ENCODE results near the gene CEP192.
"Not testable (repeated sequence)": the region's sequence is repeated elsewhere in the genome, so short reads cannot be mapped to it uniquely, and the experiment has no call there.

The CEP192 gene

DNA sequence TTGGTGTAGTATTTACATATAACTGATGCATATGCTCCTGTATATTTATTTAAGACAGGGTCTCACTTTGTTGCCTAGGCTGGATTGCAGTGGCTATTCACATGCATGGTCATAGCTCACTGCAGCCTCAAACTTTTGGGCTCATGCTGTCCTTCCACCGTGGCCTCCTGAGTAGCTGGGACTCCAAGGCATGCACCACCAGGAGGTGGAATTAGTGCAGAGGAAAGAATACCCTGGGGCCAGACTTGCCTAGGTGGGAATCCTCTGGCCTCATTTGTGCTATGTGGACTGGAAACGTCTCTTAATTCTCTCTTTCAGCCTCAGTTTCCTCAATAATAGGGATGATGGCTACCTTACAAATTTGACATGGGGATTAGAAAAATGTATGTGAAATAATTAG lies 2.3 kb downstream of the CEP192 start:
- DNase-seq (ENCODE audit: low read depth in 2 of 2) = no peak

DNA sequence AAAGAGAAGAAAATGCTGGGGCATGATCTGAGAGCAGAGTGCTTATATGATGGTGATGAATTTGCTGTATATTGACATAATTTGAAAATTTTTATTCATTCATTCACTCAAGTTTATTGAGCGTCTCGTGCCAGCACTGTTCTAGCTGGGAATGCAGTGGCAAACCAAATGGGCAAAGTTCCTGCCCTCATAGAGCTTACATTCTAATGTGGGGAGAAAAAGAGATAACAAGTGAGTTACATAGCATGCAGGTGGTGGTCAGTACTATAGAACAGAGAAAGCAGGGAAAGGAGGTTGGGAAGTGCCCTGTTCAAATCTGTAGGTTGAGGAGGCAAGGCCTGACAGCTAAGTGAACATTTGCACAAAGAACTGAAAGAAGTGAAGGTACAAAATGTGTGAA lies 4.3 kb downstream of the CEP192 start:
- DNase-seq (ENCODE audit: low read depth in 2 of 2) = no peak

DNA sequence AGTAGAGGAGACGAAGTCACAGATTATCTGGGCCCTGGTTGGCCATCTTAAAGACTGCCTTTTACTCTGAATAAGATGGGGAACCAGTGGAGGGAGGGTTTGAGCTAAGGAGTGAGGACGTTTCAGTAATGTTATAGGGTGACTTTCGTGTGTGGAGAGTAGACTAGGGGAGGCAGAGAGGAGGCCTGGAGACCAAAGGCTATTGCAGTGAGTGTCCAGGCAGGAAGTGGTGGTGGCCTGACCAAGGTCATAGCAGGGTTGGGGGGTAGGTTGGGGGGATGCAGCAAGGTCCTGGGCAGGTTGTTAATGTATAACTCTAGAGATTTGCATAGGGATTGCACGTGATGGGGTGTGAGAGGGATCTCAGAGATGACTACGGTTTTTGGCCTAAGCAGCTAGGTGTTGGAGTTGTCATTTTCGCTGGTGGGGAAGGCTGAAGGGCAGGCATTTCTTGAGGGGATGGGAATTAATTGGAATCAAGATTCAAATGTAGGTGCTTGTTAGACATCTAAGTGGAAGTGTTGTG lies 4.9 kb downstream of the CEP192 start:
- no peak for DNase-seq (ENCODE audit: low read depth in 2 of 2)

DNA sequence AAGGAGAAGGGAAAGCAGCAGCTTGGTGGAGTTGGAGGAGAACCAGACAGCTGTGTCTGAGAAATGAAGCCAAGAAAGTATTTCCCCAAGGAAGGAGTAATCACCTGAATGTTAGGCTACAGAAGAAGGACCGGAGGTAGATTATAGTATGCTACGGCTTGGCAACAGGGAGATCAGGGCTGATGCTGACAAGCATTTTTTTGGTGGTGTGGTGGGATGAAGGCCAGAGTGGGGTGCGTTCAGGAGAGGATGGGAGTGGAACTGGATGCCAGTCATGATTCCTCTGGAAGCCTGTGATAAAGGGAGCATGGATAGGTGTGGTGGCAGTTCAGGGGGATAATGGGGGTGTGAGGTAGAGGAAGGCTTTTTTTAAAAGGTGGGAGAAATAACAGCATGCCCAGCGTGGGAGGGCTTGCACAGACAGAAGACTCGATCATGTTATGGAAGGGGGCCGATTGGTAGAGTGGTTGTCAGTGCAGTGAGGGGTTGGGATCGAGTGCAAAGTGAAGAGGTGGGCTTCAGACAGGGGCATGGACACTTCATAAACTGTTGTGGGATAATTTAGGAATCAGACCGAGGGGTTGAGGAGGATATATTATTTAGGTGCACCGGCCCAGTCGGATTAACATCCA lies 5.6 kb downstream of the CEP192 start:
- DNase-seq (ENCODE audit: low read depth in 2 of 2) = no peak

DNA sequence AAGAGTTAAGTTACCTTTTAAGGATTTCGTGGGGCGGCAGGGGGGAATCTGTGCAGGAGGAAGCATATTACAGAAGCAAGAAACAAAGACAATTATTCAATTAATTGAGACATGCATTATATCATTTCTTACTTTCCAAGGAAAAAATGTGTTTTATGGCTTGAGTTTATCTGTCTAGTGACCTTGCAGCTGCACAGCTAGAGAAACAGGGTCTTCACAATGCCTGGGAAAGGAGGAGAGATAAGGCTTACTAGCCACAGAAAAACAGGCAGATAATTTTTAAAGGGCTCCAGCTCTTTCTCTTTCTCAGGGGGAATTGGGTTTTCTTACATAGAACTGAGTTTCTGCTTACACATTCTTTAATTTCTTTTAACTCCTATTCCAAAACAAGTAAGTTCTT lies 6.2 kb downstream of the CEP192 start:
- DNase-seq (ENCODE audit: low read depth in 2 of 2) = not testable (repeated sequence)

DNA sequence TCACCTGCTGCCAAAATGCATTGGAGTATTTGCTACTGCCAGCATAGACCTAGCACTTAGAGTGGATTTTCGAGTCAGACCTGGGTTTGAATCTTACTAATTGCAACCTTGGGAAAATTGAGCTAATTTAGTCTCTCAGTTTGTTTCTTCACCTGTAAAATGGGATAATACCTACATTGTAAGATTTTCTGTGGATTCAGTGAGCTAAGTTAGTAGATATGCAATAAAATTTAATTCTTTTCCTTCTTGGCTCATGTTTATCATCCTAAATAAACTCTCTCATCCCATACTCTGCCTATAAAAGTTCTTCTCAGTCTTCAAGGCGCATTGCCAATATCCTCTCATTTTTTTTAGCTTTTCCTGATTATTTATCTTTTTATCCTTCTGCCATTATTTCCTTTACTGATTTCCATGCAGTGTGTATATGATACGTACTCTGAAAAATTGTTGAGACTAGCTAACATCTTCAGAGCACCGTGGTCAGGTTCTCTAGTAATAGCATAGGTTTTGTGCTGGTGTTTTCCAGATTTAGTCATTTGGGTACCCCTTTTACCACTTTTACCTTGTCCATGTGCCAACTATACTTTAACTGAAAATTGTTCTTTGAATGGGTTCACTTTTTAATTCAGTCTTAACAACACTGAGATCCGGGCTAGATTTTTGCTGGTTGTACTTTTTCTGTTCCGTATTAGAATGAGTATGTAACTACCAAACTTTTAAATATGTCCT lies 7.3 kb downstream of the CEP192 start:
- DNase-seq (ENCODE audit: low read depth in 2 of 2) = no peak

DNA sequence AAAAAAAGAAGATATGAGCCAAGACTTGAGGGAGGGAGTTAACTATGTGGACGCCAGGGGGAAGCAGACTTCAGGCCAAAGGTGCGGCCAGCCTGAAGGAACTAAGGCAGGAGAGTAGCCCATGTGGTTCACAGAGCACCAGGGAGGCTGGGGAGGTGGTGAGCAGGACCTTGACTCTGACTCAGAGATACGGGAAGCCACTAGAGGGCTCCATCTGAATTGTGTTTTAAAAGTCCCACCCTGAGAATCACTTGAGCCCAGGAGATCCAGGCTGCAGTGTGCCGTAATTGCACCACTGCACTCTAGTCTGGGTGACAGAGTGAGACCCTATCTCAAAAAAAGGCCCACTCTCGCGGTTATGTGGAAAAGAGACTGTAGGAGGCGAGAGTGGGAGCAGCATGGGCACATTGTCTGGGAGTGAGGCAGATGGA lies 12.3 kb downstream of the CEP192 start:
- DNase-seq (ENCODE audit: low read depth in 2 of 2) = peak in 1 of 2 experiments; percentile 3

DNA sequence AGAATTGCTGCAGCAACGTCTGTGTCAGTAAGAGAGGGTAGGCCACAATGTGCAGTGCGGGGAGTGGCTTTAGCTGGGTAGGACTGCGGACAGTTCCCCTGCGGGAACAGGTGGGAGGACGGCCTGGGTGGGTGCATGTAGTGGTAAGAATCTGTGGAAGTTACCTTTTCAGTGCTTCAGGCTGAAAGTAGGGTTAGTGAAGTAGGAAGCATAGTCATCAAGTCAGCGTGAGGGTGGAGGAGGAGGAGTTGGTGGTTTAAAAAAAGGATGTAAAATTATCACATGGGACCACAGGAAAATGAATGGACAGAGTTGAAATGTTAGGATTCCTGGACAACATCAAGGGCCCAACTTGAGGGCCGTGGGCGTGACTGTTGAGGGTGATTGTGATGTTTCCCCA lies 13.2 kb downstream of the CEP192 start:
- DNase-seq (ENCODE audit: low read depth in 2 of 2) = no peak

DNA sequence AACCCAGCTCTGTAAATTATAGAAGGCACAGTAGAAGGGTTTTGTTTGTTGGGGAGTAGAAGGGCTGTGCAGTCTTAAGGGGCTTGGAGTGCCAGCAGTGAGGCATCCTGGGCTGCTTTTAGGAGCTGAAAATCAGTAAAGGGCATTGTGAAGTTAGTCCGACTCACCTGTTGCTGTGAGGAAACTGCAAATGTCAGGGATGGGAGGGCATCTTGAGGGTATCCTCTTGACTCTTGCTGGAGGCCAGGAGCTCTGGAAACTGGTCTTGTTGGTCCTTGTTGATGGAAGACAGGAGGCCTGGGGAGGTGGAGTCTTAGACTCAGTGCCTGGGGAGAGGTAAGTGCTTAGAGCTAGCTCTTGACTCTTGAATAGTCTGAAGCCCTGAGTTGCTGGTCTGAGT lies 14.1 kb downstream of the CEP192 start:
- DNase-seq (ENCODE audit: low read depth in 2 of 2) = no peak

DNA sequence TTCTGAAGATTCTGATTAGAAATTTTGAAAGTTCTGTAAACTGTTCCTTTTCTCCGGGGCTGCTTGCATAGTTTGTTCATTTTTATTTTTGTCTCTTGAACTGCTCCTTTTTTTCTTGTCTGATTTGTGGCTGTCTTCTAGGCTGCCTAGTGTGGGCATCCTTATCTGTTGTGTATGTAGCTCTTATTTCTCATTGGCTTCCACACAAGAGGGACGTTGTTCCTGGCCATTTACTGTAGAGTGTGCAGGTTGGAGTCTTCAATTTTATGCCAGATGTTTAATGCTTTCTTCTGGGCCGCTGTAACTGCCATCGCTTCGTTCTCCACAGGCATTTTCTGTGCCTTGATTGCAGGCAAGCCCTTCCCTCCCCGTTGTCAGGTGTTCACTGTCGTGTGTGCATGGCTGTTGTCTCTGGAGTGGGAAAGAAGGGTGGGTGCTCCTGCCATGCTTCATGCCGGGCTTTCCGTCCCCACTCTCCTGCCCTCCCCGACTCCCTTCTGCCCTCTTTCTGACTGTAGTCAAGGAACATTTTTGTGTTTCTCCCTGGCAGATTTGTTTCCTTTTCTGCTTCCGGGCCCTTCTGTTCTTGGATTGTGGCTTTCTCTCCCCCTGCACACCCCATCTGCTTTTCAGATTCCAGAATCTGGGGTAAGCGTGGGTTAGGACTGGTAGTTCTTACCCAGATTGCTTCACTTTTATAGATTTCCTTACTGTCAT lies 15.5 kb downstream of the CEP192 start:
- no peak for DNase-seq (ENCODE audit: low read depth in 2 of 2)

DNA sequence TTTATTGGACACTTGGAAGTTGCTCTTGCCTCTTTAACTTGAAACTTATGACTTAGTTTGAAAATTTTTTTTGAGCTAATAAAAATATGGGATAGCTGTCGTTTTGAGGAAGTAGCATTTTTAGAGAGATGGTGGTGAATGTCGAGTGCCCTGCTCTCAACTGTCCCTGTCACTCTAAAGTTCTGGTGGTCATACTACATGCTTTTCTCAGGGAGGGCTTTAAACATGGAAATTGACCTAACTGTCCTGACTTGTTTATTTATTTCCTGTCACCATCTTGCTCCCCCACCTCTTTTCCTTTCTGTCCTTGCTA lies 16.0 kb downstream of the CEP192 start:
- no peak for DNase-seq (ENCODE audit: low read depth in 2 of 2)

DNA sequence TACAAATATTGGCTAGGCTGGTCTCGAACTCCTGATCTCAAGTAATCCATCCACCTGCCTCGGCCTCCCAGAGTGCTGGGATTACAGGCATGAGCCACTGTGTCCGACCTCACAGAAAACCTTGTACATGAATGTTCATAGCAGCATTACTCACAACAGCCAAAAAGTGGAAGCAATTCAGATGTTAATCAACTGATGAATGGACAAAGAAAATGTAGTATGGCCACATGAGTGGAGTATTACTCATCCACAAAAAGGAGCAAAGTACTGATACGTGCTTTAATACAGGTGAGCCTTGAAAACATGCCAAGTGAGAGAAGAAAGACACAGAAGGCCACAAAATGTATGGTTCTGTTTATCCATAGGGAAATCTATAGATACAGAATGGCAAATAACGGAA lies 20.6 kb downstream of the CEP192 start:
- no peak for DNase-seq (ENCODE audit: low read depth in 2 of 2)

DNA sequence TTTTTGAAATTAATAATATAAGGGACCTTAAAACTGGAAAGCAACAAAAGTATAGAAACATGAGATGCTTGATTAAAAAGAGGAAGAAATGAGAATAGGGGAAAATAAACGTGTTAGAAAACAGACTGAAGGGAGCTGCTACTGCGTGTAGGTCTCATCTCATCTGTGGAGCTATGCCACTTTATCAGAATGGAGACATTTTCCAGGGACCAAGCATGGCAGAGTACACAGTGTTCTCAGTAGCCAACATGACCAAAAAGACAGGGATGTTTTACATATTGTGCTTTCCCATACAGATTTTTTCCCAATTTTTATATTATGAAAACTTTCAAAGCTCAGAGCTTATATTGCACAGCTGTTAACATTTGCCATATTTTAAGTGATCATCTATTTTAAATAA lies 23.1 kb downstream of the CEP192 start:
- DNase-seq (ENCODE audit: low read depth in 2 of 2) = no peak

DNA sequence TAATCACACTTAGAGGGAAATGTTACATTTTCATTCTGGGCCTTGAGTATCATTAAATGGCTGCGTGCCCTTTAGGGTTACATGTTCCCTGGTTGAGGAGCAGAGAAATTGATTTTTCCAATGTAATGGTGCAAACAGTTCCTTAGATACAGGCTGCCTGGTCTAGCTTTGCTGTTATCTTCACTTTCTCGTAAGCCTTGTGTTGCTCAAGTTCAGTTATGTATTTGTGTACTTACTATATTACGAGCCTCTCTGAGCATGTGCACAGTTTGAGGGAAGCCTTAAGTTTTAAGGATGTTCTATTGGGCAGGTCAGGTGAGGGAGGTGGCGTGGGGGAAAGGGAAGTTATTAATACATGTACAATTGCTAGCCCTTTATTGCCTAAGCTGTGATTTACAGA lies 23.7 kb downstream of the CEP192 start:
- no peak for DNase-seq (ENCODE audit: low read depth in 2 of 2)

DNA sequence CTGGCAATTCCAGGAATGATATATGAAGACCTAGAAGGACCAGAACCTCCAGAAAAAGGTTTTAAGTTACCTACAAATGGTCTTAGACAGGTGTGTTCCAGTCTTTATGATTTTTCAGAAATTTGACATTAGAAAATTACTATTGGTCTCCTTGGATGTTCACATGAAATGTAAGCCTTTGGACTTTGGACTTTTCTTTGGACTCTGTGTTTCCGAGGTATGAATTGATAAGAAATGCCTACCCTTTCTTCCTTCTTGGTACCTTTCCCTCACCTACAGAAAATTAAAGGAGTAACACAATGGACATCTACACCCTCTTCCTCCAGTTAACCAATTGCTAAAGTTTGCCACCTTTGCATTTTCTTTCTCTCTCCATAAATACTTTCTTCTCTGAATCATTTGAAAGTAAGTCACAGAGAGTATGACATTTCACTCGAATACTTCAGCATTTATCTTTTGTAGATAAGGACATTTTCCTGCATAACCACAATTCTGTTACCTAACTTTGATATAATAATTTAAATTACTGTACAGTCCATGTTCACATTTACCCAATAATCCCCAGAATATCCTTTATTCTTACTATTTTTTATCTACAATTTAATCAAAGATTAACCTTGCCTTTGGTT lies 26.2 kb downstream of the CEP192 start:
- no peak for DNase-seq (ENCODE audit: low read depth in 2 of 2)

DNA sequence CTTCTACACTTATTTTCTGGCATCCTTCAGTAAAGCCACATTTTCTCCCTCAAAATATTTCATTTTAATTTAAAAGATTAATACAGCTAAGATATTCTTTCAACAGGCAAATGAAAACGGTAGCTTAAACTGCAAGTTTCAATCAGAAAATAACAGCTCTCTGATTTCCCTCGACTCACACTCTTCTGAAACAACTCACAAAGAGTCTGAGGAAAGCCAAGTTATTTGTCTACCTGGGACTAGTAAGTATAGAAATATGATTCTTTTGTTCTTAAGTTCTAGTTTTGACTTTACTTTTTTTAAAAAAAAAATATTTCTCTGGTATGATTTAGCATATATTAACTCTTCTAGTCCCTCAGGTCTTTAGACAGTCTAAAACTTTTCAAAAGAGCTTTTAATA lies 27.2 kb downstream of the CEP192 start:
- no peak for DNase-seq (ENCODE audit: low read depth in 2 of 2)

DNA sequence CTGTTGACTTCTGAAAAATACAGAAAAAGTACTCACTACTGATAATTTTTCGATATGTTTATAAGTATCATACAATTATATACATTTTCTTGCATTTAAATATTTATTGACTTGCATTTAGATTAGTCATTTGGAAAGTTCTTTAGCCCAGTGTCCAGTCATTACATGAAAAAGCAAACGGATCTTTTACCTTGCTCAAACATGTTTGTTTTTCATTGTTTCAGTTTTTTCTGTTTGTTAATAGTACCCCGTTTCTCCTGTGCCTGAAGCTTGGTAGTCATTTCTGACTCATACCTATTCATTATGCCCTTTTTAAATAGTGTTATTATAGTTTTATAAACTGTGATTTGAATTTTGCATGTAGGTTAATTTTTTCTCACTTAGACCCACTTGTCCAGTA lies 28.1 kb downstream of the CEP192 start:
- no peak for DNase-seq (ENCODE audit: low read depth in 2 of 2)

DNA sequence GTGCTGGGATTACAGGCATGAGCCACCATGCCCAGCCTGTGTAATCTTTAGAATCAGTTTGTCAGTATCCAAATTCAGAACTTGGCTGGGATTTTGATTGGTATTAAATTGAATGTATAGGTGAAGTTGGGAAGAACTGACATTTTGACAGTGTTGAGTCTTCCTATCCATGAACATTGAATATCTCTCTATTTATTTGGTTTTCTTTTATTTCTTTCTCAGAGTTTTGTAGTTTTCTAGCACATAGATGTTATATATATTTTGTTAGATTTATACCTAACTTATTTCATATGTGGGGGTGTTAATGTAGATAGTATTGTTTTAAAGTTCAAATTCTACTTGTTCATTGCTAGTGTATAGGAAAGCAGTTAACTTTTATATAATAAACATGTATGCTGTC lies 31.5 kb downstream of the CEP192 start:
- no peak for DNase-seq (ENCODE audit: low read depth in 2 of 2)

DNA sequence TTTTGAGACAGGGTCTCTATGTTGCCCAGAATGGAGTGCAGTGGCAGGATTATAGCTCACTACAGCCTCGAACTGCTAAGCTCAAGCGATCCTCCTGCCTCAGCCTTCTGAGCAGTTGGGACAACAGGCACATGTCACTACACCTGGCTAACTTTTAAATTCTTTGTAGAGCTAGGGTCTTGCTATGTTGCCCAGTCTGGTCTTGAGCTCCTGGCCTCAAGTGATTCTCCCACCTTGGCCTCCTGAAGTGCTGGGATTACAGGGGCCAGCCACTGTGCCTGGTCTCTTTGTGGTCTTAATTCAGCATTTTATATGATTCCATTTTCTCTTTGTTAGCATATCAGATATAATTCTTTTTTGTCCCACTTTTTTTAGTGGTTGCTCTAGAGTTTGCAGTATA lies 34.1 kb downstream of the CEP192 start:
- no peak for DNase-seq (ENCODE audit: low read depth in 2 of 2)

DNA sequence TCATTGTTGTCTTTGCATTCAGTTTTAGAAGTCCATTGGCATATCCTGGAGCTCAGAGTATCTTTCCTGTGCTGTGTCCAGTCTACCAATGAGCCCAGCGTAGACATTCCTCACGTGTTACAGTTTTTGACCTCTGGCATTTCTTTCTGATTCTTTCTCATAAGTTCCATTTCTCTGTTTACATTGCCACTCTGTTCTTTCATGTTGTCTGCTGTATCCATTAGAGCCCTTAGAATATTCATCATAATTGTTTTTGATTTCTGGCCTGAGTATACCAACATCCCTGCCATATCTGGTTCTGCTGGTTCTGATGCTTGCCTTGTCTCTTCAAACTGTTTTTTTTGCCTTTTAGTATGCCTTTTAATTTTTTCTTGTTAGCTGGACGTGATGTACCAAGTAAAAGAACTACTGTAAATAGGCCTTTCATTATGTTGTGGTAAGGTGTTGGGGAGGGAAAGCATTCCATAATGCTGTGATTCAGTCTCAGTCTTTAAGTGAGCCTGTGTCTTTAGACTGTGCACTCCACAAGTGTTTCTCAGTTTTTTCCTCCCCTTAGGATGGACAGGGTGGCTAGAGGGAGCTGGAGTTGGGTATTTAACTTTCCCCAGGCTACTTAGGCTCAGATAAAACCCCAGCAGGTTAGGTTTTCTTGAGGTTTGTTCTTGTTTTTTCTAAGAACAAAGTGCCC lies 35.6 kb downstream of the CEP192 start:
- DNase-seq (ENCODE audit: low read depth in 2 of 2) = no peak

DNA sequence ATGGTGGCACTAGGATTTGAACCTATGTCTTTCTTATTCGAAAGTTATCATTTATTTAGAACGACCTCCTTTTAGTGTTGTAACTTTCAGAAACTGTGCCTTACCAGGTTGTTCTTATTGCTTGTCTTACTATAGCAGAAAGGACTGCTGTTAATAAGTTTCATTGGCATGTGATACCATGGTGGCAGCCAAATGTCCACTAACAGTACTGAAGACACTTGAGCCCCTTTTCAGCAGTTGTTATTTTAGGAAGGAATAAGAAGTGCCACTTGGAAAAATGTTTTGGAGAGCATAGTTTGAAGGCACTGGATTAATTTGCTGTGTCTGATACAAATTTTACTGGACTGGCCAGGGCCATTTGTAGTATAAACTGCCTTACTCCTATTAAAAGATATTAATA lies 37.7 kb downstream of the CEP192 start:
- DNase-seq (ENCODE audit: low read depth in 2 of 2) = no peak

DNA sequence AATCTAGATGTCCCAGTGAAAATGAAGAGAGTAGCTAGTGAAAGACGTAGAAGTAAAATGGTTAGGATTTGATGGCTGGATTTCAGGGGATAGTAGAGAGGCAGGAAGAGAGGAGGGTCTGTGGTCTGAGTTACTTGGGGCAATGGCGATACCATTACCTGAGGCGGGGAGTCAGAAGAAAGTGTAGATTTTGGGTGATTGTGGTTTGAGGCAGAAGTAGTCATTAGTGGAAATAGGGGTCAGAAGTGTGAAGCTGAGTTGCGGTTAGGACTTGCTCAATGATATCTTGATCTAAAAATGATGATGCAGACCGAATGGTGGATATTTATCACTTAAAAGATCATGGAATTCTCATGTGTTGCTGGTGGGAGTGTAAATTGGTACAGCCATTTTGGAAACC lies 41.0 kb downstream of the CEP192 start:
- no peak for DNase-seq (ENCODE audit: low read depth in 2 of 2)

All from stimulated activated CD4-positive, alpha-beta T cell treated with anti-CD3 and anti-CD28 coated beads, Interleukin-12 subunit alpha, Interleukin-12 subunit beta, amount 100 ng/mL, for 24 hours (primary cell).